Prostate gland (tissue), 1 donor: ENCODE measurements around the gene SOX1.

Experiments used
- POLR2A ChIP-seq: fragments of 450-650 bp; IDR thresholded peaks from one replicate; pipeline ENCODE4 v1.6.1; 2016; ENCODE audit warnings: antibody characterized with exemption, mild to moderate bottlenecking
- POLR2AphosphoS5 ChIP-seq: sonication (generic); formaldehyde crosslinking; IDR thresholded peaks from one replicate; pipeline ENCODE4 v1.6.1; 2017; ENCODE audit warnings: antibody characterized with exemption

GRCh38 chr13:112120031-112120373 is 53.1 kb downstream of the SOX1 start:
- TF ChIP-seq POLR2AphosphoS5 = no peak
- no peak for TF ChIP-seq POLR2A
